CD4-positive, alpha-beta memory T cell (primary cell): ENCODE data around the gene AKR1C3. TPM values are rescaled to one million over a fixed set of nuclear protein-coding genes. Genes with fewer than 3 reads are reported as not detected.
A peak's percentile ranks its signal among the peaks of the same experiment; 100 is the strongest.
"Not testable (repeated sequence)": the region's sequence is repeated elsewhere in the genome, so short reads cannot be mapped to it uniquely, and the experiment has no call there.

Experiments
- CTCF ChIA-PET: fragments of 350-600 bp; sonication (Branson Sonifier 250); formaldehyde crosslinking; loops from one replicate; lab custom pipeline; 2021; ENCODE audit warnings: inconsistent platforms; ENCODE audit not compliant: partially characterized antibody; lab: Charles Lee
- POLR2A ChIA-PET: fragments of 350-600 bp; sonication (Branson Sonifier 250); formaldehyde crosslinking; loops from one replicate; lab custom pipeline; 2021; ENCODE audit not compliant: partially characterized antibody; lab: Charles Lee
- DNase-seq, 5 donors: peaks; one replicate each; pipeline versions ENCODE4 v3.0.0 to v3.0.0-alpha.2; 2020 to 2022; ENCODE audit warnings: mixed read lengths in 1 of 5
- H3K27ac ChIP-seq: one replicate; pipeline ENCODE4 v1.7.0; 2013; ENCODE audit warnings: low read depth, low read length
- H3K27me3 ChIP-seq: 2 replicates; pipeline ENCODE4 v1.7.0; 2013; ENCODE audit warnings: mild to moderate bottlenecking, low read length, moderate library complexity; ENCODE audit not compliant: insufficient read depth
- H3K36me3 ChIP-seq: 2 replicates; pipeline ENCODE4 v1.7.0; 2013; ENCODE audit warnings: mild to moderate bottlenecking, low read length, moderate library complexity; ENCODE audit not compliant: insufficient read depth
- H3K4me1 ChIP-seq: 2 replicates; pipeline ENCODE4 v1.7.0; 2013; ENCODE audit warnings: mild to moderate bottlenecking, low read length, moderate library complexity; ENCODE audit not compliant: insufficient read depth
- H3K4me3 ChIP-seq, 2 donors: one replicate each; pipeline ENCODE4 v1.7.0; 2013; ENCODE audit warnings: low read length in 2 of 2, mild to moderate bottlenecking in 1 of 2
- H3K9me3 ChIP-seq, 2 donors: one replicate each; pipeline ENCODE4 v1.7.0; 2013; ENCODE audit warnings: low read length in 2 of 2, control low read depth in 1 of 2; ENCODE audit not compliant: control insufficient read depth in 1 of 2
- H3K27ac Mint-ChIP-seq, 7 donors: one replicate each; pipeline ENCODE4 v1.8.0; 2020 to 2021; ENCODE audit warnings: mixed read lengths in 7 of 7, mild to moderate bottlenecking in 6 of 7, inconsistent platforms in 3 of 7, moderate library complexity in 3 of 7
- H3K27me3 Mint-ChIP-seq, 2 donors: one replicate each; pipeline ENCODE4 v1.8.0; 2020 to 2021; ENCODE audit warnings: mixed read lengths in 2 of 2
- H3K36me3 Mint-ChIP-seq, 2 donors: one replicate each; pipeline ENCODE4 v1.8.0; 2020 to 2021; ENCODE audit warnings: mixed read lengths in 2 of 2, inconsistent platforms in 1 of 2, mild to moderate bottlenecking in 1 of 2
- H3K4me1 Mint-ChIP-seq, 4 donors: one replicate each; pipeline ENCODE4 v1.8.0; 2020 to 2021; ENCODE audit warnings: mixed read lengths in 4 of 4, mild to moderate bottlenecking in 1 of 4
- H3K4me3 Mint-ChIP-seq, 8 donors: one replicate each; pipeline ENCODE4 v1.8.0; 2020 to 2021; ENCODE audit warnings: mixed read lengths in 8 of 8, mild to moderate bottlenecking in 7 of 8, moderate library complexity in 6 of 8, inconsistent platforms in 3 of 8
- H3K9me3 Mint-ChIP-seq, 8 donors: one replicate each; pipeline ENCODE4 v1.8.0; 2020 to 2021; ENCODE audit warnings: mixed read lengths in 8 of 8, mild to moderate bottlenecking in 5 of 8, inconsistent platforms in 3 of 8, moderate library complexity in 1 of 8
- intact Hi-C: fragments of 100-400 bp; cut with micrococcal nuclease; formaldehyde crosslinking; loops from one replicate; pipeline ENCODE4 v1.15.1; 2023
- polyA plus RNA-seq, 2 donors: library from polyadenylated mRNA; unstranded; fragments of 300-500 nt; fragmentation: Illumina TruSeq; gene quantifications; one replicate each; pipeline ENCODE4 v1.2.3, GENCODE V29; 2021
- total RNA-seq, 2 experiments: library from RNA; stranded (reverse); gene quantifications; one replicate each; pipeline ENCODE4 v1.2.3, GENCODE V29; 2021

The AKR1C3 gene
- total RNA-seq, result 1 to 10 TPM; 3.4 to 4.0 TPM
- 10 to 100 TPM in 1 of 2 donors, 1 to 10 TPM in 1; 6.3 to 19.4 TPM for polyA plus RNA-seq

DNA sequence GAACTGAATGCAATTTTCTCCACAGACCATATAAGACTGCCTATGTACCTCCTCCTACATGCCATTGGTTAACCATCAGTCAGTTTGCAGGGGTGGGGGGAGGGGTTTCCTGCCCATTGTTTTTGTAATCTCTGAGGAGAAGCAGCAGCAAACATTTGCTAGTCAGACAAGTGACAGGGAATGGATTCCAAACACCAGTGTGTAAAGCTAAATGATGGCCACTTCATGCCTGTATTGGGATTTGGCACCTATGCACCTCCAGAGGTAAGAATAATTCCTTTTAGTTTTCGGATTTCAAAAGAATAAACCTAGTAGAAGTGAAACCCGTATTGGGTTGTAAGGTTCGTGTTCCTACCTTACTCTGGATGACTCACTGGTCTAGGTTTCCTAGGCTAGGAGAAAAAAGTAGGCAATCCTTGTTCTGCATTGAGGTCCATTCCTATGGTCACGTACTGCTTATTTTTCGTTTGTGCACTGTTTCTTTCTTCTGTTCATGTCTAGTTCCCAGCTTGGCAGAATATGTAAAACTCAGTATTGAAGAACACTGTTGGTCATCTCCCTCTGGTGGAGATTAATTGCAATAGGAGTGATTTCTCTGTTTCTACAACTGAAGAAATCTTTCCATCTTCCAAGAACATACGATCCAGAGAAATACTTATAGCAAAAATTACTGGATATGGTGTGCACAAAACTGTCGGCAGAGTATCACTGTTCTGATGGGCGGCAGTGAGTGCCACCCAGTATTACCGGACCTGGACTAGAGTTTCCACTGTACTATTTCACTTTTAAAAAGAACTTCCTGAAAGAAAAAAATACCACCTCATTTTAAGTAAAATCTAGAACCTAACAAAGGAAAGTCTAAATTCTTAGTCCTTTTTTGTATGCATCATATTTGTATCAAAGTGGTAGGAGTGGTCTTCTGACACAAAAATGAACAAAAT, at the start of gene AKR1C3:
AKR1C3 (plus strand) TSS at position 150 of the 941 bp plus-strand sequence; CDS start at position 181, 31 bp downstream.
- Mint-ChIP-seq H3K27ac (peak within 1 kb of the TSS in 6 of 7 donors; percentile 19 to 74 (median 56)), H3K36me3 (peaks cover 3 to 9% of the 10 kb centered on the region in 2 donors), H3K4me1 (peaks cover 6 to 10% (median 7%) of the 10 kb centered on the region in 4 donors), H3K9me3 (peaks cover 0 to 14% (median 3%) of the 10 kb centered on the region in 8 donors), H3K27me3 (peaks cover 3 to 11% of the 10 kb centered on the region in 2 donors), H3K4me3 (peak within 1 kb of the TSS; percentile 80 to 91 (median 86))
- Histone ChIP-seq H3K27me3 (no peaks in the 10 kb centered on the region), H3K27ac (peak within 1 kb of the TSS; percentile 22), H3K4me3 (peak within 1 kb of the TSS; percentile 19 to 74), H3K9me3 (no peaks in the 10 kb centered on the region), H3K4me1 (peaks cover 9% of the 10 kb centered on the region), H3K36me3 (no peaks in the 10 kb centered on the region)
- CTCF ChIA-PET, result interaction anchor here (0.8 to 1.8 kb wide), 3 partner anchors 188 to 245 kb away, joined by 3 to 4 read pairs (median 4); no protein-coding TSS in a partner anchor
- POLR2A ChIA-PET, result interaction anchor here (0.6 to 1.3 kb wide), 4 partner anchors 187 to 281 kb away, joined by 3 to 4 read pairs (median 3); no protein-coding TSS in a partner anchor
- peak in 4 of 5 donors; percentile 13 to 41 (median 23) for DNase-seq
- intact Hi-C loops, result loop anchor here (1.0 to 10.0 kb wide), 4 partner anchors 189 to 288 kb away; no protein-coding TSS in a partner anchor

GRCh38 chr10:5045095-5045494, 49.1 kb upstream of the AKR1C3 start:
- Mint-ChIP-seq H3K27ac (no peak overlapping the region), H3K27me3 (peaks cover 0 to under 1% of the 10 kb centered on the region in 2 donors), H3K36me3 (no peaks in the 10 kb centered on the region), H3K4me1 (peaks cover 2 to 9% (median 6%) of the 10 kb centered on the region in 4 donors), H3K4me3 (no peak overlapping the region), H3K9me3 (no peaks in the 10 kb centered on the region)
- DNase-seq, result no peak
- no peaks in the 10 kb centered on the region for H3K4me1 ChIP-seq
- H3K27me3 ChIP-seq, result no peaks in the 10 kb centered on the region
- H3K4me3 ChIP-seq, result no peak overlapping the region
- intact Hi-C loops, result no loop called here
- ChIA-PET CTCF (no interaction called here), POLR2A (no interaction called here)
- H3K9me3 ChIP-seq, result no peaks in the 10 kb centered on the region
- no peaks in the 10 kb centered on the region for H3K36me3 ChIP-seq
- H3K27ac ChIP-seq, result no peak overlapping the region

- POLR2A ChIA-PET, result no interaction called here
- H3K4me3 ChIP-seq, result no peak overlapping the region
- intact Hi-C loops, result no loop called here
- no peaks in the 10 kb centered on the region for H3K9me3 ChIP-seq
- no peaks in the 10 kb centered on the region for H3K27me3 ChIP-seq
- peaks cover 0 to 4% (median under 1%) of the 10 kb centered on the region in 4 donors for H3K4me1 Mint-ChIP-seq
- no peaks in the 10 kb centered on the region for H3K4me1 ChIP-seq
- H3K36me3 Mint-ChIP-seq, result no peaks in the 10 kb centered on the region
- no peak overlapping the region for H3K4me3 Mint-ChIP-seq
- no peaks in the 10 kb centered on the region for H3K27me3 Mint-ChIP-seq
- no peaks in the 10 kb centered on the region for H3K9me3 Mint-ChIP-seq
- CTCF ChIA-PET, result no interaction called here
- no peaks in the 10 kb centered on the region for H3K36me3 ChIP-seq
- no peak overlapping the region for H3K27ac ChIP-seq
- H3K27ac Mint-ChIP-seq, result no peak overlapping the region
- DNase-seq, result no peak
Measured at GRCh38 chr10:5046410-5046809, 47.8 kb upstream of the AKR1C3 start.

GRCh38 chr10:5047055-5047454, 47.2 kb upstream of the AKR1C3 start:
- DNase-seq, H3K9me3 Mint-ChIP-seq, H3K9me3 ChIP-seq, H3K36me3 Mint-ChIP-seq, H3K4me3 ChIP-seq, intact Hi-C loops, H3K36me3 ChIP-seq, CTCF ChIA-PET, H3K27me3 Mint-ChIP-seq, H3K4me3 Mint-ChIP-seq, H3K4me1 ChIP-seq, H3K27ac ChIP-seq, H3K4me1 Mint-ChIP-seq, POLR2A ChIA-PET, H3K27ac Mint-ChIP-seq, H3K27me3 ChIP-seq: not testable (repeated sequence)

DNA sequence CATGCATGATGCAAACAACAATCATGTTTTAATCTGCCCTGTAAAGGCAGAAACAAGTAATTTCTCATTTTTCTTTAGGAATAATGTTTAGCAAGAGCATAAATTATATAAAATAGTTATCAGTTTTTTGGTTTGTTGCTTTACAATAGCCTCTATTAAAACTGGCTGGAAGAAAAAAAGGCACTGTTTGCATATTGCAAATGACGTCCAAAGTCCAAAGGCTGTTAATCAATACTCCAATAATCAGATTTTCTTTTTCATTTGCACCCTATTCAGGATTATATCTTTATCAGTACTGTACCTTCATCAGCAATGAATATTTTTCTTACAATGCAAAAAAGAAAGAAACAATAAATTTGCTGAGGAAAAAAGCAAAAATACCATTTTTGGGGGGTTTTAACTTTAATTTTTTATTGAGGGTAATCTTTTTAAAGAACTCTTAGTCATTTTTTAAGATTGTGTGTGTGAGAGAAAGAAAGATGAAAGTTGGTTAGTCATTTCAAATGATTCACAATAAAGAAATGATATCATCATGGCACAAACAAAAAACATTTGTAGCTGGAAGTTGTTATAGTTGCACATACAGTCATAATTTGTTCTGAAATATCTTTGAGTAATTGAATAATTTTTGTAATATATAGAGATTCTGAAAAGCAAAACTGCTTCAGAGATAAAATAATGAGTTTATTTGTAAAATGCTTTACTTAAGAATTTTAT, 46.1 kb upstream of the AKR1C3 start:
- CTCF ChIA-PET, result no interaction called here
- H3K27me3 Mint-ChIP-seq, result peaks cover 0 to 2% of the 10 kb centered on the region in 2 donors
- POLR2A ChIA-PET, result no interaction called here

GRCh38 chr10:5052951-5053500, 41.2 kb upstream of the AKR1C3 start:
- H3K36me3 ChIP-seq, H3K27ac ChIP-seq, H3K4me1 ChIP-seq, H3K4me1 Mint-ChIP-seq, H3K27ac Mint-ChIP-seq, H3K4me3 Mint-ChIP-seq, H3K4me3 ChIP-seq, CTCF ChIA-PET, H3K27me3 ChIP-seq, POLR2A ChIA-PET, intact Hi-C loops, H3K36me3 Mint-ChIP-seq, DNase-seq, H3K9me3 Mint-ChIP-seq, H3K27me3 Mint-ChIP-seq, H3K9me3 ChIP-seq: not testable (repeated sequence)

More for the DNA sequence above, 46.1 kb upstream of the AKR1C3 start:
- Mint-ChIP-seq H3K27ac (no peak overlapping the region), H3K4me1 (no peaks in the 10 kb centered on the region), H3K4me3 (no peak overlapping the region), H3K36me3 (no peaks in the 10 kb centered on the region), H3K9me3 (peaks cover 0 to 2% (median 0%) of the 10 kb centered on the region in 8 donors)
- Histone ChIP-seq H3K36me3 (no peaks in the 10 kb centered on the region), H3K4me3 (no peak overlapping the region), H3K27me3 (no peaks in the 10 kb centered on the region), H3K27ac (no peak overlapping the region), H3K9me3 (no peaks in the 10 kb centered on the region), H3K4me1 (no peaks in the 10 kb centered on the region)
- DNase-seq, result no peak
- intact Hi-C loops, result no loop called here

- H3K4me1 Mint-ChIP-seq, H3K4me3 Mint-ChIP-seq, H3K27ac ChIP-seq, DNase-seq, CTCF ChIA-PET, H3K36me3 ChIP-seq, H3K4me1 ChIP-seq, H3K27me3 Mint-ChIP-seq, H3K27me3 ChIP-seq, H3K36me3 Mint-ChIP-seq, H3K4me3 ChIP-seq, POLR2A ChIA-PET, H3K9me3 ChIP-seq, H3K9me3 Mint-ChIP-seq, intact Hi-C loops: not testable (repeated sequence)
- peak overlapping the region in 1 of 7 donors; percentile 43 for H3K27ac Mint-ChIP-seq
Measured at GRCh38 chr10:5054831-5055230, 39.4 kb upstream of the AKR1C3 start.
